Measurements from ENCODE around the gene KRTAP4-7.
"Not testable (repeated sequence)": the region's sequence is repeated elsewhere in the genome, so short reads cannot be mapped to it uniquely, and the experiment has no call there.

The KRTAP4-7 gene

GRCh38 chr17:41096055-41096454 is 12.1 kb downstream of the KRTAP4-7 start:
- Histone ChIP-seq H2AFZ (ENCODE audit: low read length) (no peak overlapping the region), H3K9me3 (ENCODE audit: low read length) (no peaks in the 10 kb centered on the region), H3K4me1 (ENCODE audit: insufficient read depth, low read length, severe bottlenecking) (no peaks in the 10 kb centered on the region), H3K27me3 (ENCODE audit: insufficient read depth, low read length) (no peaks in the 10 kb centered on the region), H3K4me2 (ENCODE audit: low read length) (no peak overlapping the region), H4K20me1 (ENCODE audit: insufficient read depth, low read length) (no peaks in the 10 kb centered on the region), H3K4me3 (ENCODE audit: low read depth, low read length, poor library complexity, severe bottlenecking) (no peak overlapping the region), H3K36me3 (ENCODE audit: insufficient read depth, low read length) (no peaks in the 10 kb centered on the region), H3K9ac (ENCODE audit: low read length) (no peak overlapping the region), H3F3A (ENCODE audit: insufficient read depth, low read length) (no peaks in the 10 kb centered on the region), H3K9me2 (ENCODE audit: low read depth, low read length) (no peaks in the 10 kb centered on the region), H3K27ac (ENCODE audit: low read depth, low read length, poor library complexity, severe bottlenecking) (no peak overlapping the region), H3K79me2 (ENCODE audit: insufficient read depth, low read length) (no peaks in the 10 kb centered on the region)
- TF ChIP-seq EZH2 (IDR thresholded peaks at IDR 0.05; ENCODE audit: borderline replicate concordance, low read length) (no peak), CTCF (IDR thresholded peaks at IDR 0.05; ENCODE audit: low read length) (no peak)

- TF ChIP-seq EZH2 (IDR thresholded peaks at IDR 0.05; ENCODE audit: borderline replicate concordance, low read length) (no peak), CTCF (IDR thresholded peaks at IDR 0.05; ENCODE audit: low read length) (no peak)
- H3K9ac ChIP-seq (ENCODE audit: low read length): no peak within 1 kb of the TSS
- H2AFZ ChIP-seq (ENCODE audit: low read length): no peak within 1 kb of the TSS
- no peaks in the 10 kb centered on the region for H3K79me2 ChIP-seq (ENCODE audit: insufficient read depth, low read length)
- H3K27me3 ChIP-seq (ENCODE audit: insufficient read depth, low read length): no peaks in the 10 kb centered on the region
- no peaks in the 10 kb centered on the region for H3K36me3 ChIP-seq (ENCODE audit: insufficient read depth, low read length)
- no peaks in the 10 kb centered on the region for H4K20me1 ChIP-seq (ENCODE audit: insufficient read depth, low read length)
- H3K4me2 ChIP-seq (ENCODE audit: low read length): no peak within 1 kb of the TSS
- no peaks in the 10 kb centered on the region for H3K9me2 ChIP-seq (ENCODE audit: low read depth, low read length)
- no peaks in the 10 kb centered on the region for H3K4me1 ChIP-seq (ENCODE audit: insufficient read depth, low read length, severe bottlenecking)
- no peak within 1 kb of the TSS for H3K4me3 ChIP-seq (ENCODE audit: low read depth, low read length, poor library complexity, severe bottlenecking)
- no peaks in the 10 kb centered on the region for H3K9me3 ChIP-seq (ENCODE audit: low read length)
- H3F3A ChIP-seq (ENCODE audit: insufficient read depth, low read length): no peaks in the 10 kb centered on the region
- H3K27ac ChIP-seq (ENCODE audit: low read depth, low read length, poor library complexity, severe bottlenecking): no peak within 1 kb of the TSS
Observed at GRCh38 chr17:41098042-41098441, 14.1 kb downstream of the KRTAP4-7 start, which contains the start of gene KRTAP4-8. KRTAP4-8 (minus strand) TSS chr17:41098142; CDS start chr17:41098084, 58 bp downstream.

GRCh38 chr17:41098481-41098880 is 14.5 kb downstream of the KRTAP4-7 start:
- Histone ChIP-seq H2AFZ (ENCODE audit: low read length) (no peak overlapping the region), H3K4me1 (ENCODE audit: insufficient read depth, low read length, severe bottlenecking) (no peaks in the 10 kb centered on the region), H3K9me2 (ENCODE audit: low read depth, low read length) (no peaks in the 10 kb centered on the region), H3K79me2 (ENCODE audit: insufficient read depth, low read length) (no peaks in the 10 kb centered on the region), H3K27me3 (ENCODE audit: insufficient read depth, low read length) (no peaks in the 10 kb centered on the region), H3K36me3 (ENCODE audit: insufficient read depth, low read length) (no peaks in the 10 kb centered on the region), H3F3A (ENCODE audit: insufficient read depth, low read length) (no peaks in the 10 kb centered on the region), H3K9me3 (ENCODE audit: low read length) (no peaks in the 10 kb centered on the region), H3K27ac (ENCODE audit: low read depth, low read length, poor library complexity, severe bottlenecking) (no peak overlapping the region), H3K9ac (ENCODE audit: low read length) (no peak overlapping the region), H3K4me2 (ENCODE audit: low read length) (no peak overlapping the region), H4K20me1 (ENCODE audit: insufficient read depth, low read length) (no peaks in the 10 kb centered on the region), H3K4me3 (ENCODE audit: low read depth, low read length, poor library complexity, severe bottlenecking) (no peak overlapping the region)
- no peak for TF ChIP-seq EZH2 (IDR thresholded peaks at IDR 0.05; ENCODE audit: borderline replicate concordance, low read length)
- TF ChIP-seq CTCF (IDR thresholded peaks at IDR 0.05; ENCODE audit: low read length): no peak

GRCh38 chr17:41099682-41100480 is 15.9 kb downstream of the KRTAP4-7 start:
- not testable (repeated sequence) for H3K36me3 ChIP-seq (ENCODE audit: insufficient read depth, low read length); H3K9me2 ChIP-seq (ENCODE audit: low read depth, low read length); H3F3A ChIP-seq (ENCODE audit: insufficient read depth, low read length); H3K27me3 ChIP-seq (ENCODE audit: insufficient read depth, low read length); H3K9me3 ChIP-seq (ENCODE audit: low read length); H3K4me3 ChIP-seq (ENCODE audit: low read depth, low read length, poor library complexity, severe bottlenecking); H3K4me1 ChIP-seq (ENCODE audit: insufficient read depth, low read length, severe bottlenecking); H2AFZ ChIP-seq (ENCODE audit: low read length); H3K27ac ChIP-seq (ENCODE audit: low read depth, low read length, poor library complexity, severe bottlenecking); H3K79me2 ChIP-seq (ENCODE audit: insufficient read depth, low read length); H4K20me1 ChIP-seq (ENCODE audit: insufficient read depth, low read length); H3K9ac ChIP-seq (ENCODE audit: low read length); H3K4me2 ChIP-seq (ENCODE audit: low read length)
